Parathyroid adenoma (tissue), 2 donors: ENCODE measurements around the gene OTULINL.

Experiments used
- H2AFZ ChIP-seq: fragments of 300-600 bp; sonication (generic); one replicate; pipeline ENCODE4 v1.7.0; 2017; ENCODE audit warnings: antibody characterized with exemption, mild to moderate bottlenecking
- H3K27ac ChIP-seq: fragments of 300-600 bp; sonication (generic); one replicate; pipeline ENCODE4 v1.7.0; 2017
- H3K27me3 ChIP-seq: fragments of 300-600 bp; sonication (generic); one replicate; pipeline ENCODE4 v1.7.0; 2017; ENCODE audit warnings: low read length; ENCODE audit not compliant: control insufficient read depth, insufficient read depth
- H3K36me3 ChIP-seq: fragments of 300-600 bp; sonication (generic); one replicate; pipeline ENCODE4 v1.7.0; 2017; ENCODE audit warnings: low read length; ENCODE audit not compliant: control insufficient read depth, insufficient read depth
- H3K4me1 ChIP-seq: fragments of 300-600 bp; sonication (generic); one replicate; pipeline ENCODE4 v1.7.0; 2017; ENCODE audit warnings: control low read depth
- H3K4me2 ChIP-seq: fragments of 300-600 bp; sonication (generic); one replicate; pipeline ENCODE4 v1.7.0; 2017; ENCODE audit warnings: low read length
- H3K4me3 ChIP-seq: fragments of 300-600 bp; sonication (generic); one replicate; pipeline ENCODE4 v1.7.0; 2017; ENCODE audit warnings: low read depth, low read length
- H3K79me2 ChIP-seq: fragments of 300-600 bp; sonication (generic); one replicate; pipeline ENCODE4 v1.7.0; 2017; ENCODE audit warnings: control low read depth
- H3K9ac ChIP-seq: fragments of 300-600 bp; sonication (generic); one replicate; pipeline ENCODE4 v1.7.0; 2017; ENCODE audit warnings: mild to moderate bottlenecking
- H3K9me3 ChIP-seq: fragments of 300-600 bp; sonication (generic); one replicate; pipeline ENCODE4 v1.7.0; 2017; ENCODE audit warnings: low read length; ENCODE audit not compliant: control insufficient read depth
- CTCF ChIP-seq: fragments of 300-600 bp; sonication (generic); IDR thresholded peaks from one replicate; pipeline ENCODE4 v1.7.0; 2017; ENCODE audit warnings: antibody characterized with exemption, mild to moderate bottlenecking
- donor health status: primary hyperparathyroidism.

The OTULINL gene

GRCh38 chr5:14600846-14601245 is 19.3 kb downstream of the OTULINL start:
- Histone ChIP-seq H3K9ac (no peak overlapping the region), H3K36me3 (no peaks in the 10 kb centered on the region), H3K79me2 (no peaks in the 10 kb centered on the region), H3K9me3 (no peaks in the 10 kb centered on the region), H3K27me3 (no peaks in the 10 kb centered on the region), H2AFZ (no peak overlapping the region), H3K4me1 (no peaks in the 10 kb centered on the region), H3K27ac (no peak overlapping the region), H3K4me2 (no peak overlapping the region), H3K4me3 (no peak overlapping the region)
- no peak for TF ChIP-seq CTCF

GRCh38 chr5:14603141-14603540 is 21.5 kb downstream of the OTULINL start:
- Histone ChIP-seq H2AFZ (no peak overlapping the region), H3K4me2 (no peak overlapping the region), H3K4me1 (no peaks in the 10 kb centered on the region), H3K9me3 (no peaks in the 10 kb centered on the region), H3K36me3 (no peaks in the 10 kb centered on the region), H3K79me2 (no peaks in the 10 kb centered on the region), H3K27ac (no peak overlapping the region), H3K27me3 (no peaks in the 10 kb centered on the region), H3K4me3 (no peak overlapping the region), H3K9ac (no peak overlapping the region)
- TF ChIP-seq CTCF, result no peak

- no peak for TF ChIP-seq CTCF
- Histone ChIP-seq H3K9ac (no peak overlapping the region), H3K27ac (no peak overlapping the region)
Measured at GRCh38 chr5:14607104-14607503, 25.5 kb downstream of the OTULINL start.

GRCh38 chr5:14608169-14608568 is 26.6 kb downstream of the OTULINL start:
- Histone ChIP-seq H3K9me3 (no peaks in the 10 kb centered on the region), H3K4me1 (no peaks in the 10 kb centered on the region), H2AFZ (no peak overlapping the region), H3K9ac (no peak overlapping the region), H3K27me3 (no peaks in the 10 kb centered on the region), H3K4me2 (no peak overlapping the region), H3K36me3 (no peaks in the 10 kb centered on the region), H3K79me2 (no peaks in the 10 kb centered on the region), H3K27ac (no peak overlapping the region), H3K4me3 (no peak overlapping the region)
- TF ChIP-seq CTCF, result no peak

More at GRCh38 chr5:14607104-14607503, 25.5 kb downstream of the OTULINL start:
- H3K36me3 ChIP-seq, result no peaks in the 10 kb centered on the region
- H3K9me3 ChIP-seq, result no peaks in the 10 kb centered on the region
- no peaks in the 10 kb centered on the region for H3K4me1 ChIP-seq
- H3K4me3 ChIP-seq, result no peak overlapping the region
- no peaks in the 10 kb centered on the region for H3K79me2 ChIP-seq
- no peaks in the 10 kb centered on the region for H3K27me3 ChIP-seq
- no peak overlapping the region for H3K4me2 ChIP-seq
- H2AFZ ChIP-seq, result no peak overlapping the region

DNA sequence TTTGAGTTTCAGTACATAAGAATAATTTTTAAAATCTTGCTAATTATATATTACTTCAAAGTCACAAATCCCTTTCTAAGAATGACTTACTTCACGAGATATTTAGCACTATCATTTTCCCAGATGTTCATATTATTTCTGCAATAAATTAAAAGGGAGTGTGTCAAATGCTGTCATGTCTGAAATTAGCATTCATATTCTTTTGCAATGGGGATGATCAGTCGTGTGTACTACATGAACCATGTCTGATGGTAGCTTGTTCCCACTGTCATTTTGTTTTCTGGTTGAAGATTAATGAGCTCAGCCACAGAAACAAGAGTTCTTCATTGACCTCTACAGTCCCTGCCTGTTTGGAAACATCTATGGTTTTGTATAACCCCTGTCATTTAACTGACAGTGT is 30.1 kb downstream of the OTULINL start:
- Histone ChIP-seq H2AFZ (no peak overlapping the region), H3K27me3 (no peaks in the 10 kb centered on the region), H3K79me2 (no peaks in the 10 kb centered on the region), H3K36me3 (no peaks in the 10 kb centered on the region), H3K4me2 (no peak overlapping the region), H3K9ac (no peak overlapping the region), H3K4me1 (no peaks in the 10 kb centered on the region), H3K9me3 (no peaks in the 10 kb centered on the region), H3K4me3 (no peak overlapping the region), H3K27ac (no peak overlapping the region)
- TF ChIP-seq CTCF, result no peak
